DMS53 treated with DMSO at 0.1 percent for 48 hours (cell line): Measurements from ENCODE around the gene ABCA3.

Experiments
- DNase-seq: peaks from one replicate; lab custom pipeline; 2025; ENCODE audit not compliant: unreplicated experiment; lab: John Stamatoyannopoulos, UW

Gene ABCA3

DNA sequence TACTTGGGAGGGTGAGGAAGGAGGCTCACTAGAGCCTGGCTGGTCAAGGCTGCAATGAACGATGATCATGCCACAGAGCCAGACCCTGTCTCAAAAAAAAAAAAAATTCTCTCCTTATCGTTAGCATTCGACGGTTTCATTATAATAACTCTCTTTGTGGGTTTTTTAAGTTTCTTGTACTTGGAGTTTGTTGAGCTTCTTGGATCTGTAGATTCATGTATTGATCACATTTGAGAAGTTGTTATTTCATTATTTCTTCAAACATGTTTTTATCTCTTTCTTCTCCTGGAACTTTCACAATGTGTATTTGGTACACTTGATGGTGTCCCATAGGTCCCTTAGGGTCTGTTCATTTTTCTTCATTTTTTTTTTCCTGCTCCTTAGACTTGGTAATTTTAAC, 16.8 kb upstream of the ABCA3 start:
- DNase-seq: no peak

GRCh38 chr16:2350500-2350899, 10.0 kb upstream of the ABCA3 start:
- DNase-seq: no peak

DNA sequence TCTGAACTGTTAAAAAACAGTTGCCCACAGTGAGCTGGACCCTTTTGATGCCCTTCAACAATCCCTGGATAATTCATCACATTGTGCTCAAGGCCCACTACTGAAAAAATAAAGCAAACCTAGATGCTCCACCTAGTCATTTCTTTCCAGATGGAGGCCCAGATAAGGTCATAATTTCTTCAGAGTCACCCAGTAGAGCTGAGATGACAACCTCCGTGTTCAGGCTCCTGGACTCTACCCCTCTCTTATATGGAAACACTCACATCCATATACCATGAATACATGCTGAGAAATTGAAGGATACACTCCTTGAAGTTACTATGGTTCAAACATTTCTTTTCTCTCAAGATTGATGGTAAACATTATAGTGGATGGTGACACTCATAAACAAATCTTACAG, 2.7 kb upstream of the ABCA3 start:
- DNase-seq: no peak

DNA sequence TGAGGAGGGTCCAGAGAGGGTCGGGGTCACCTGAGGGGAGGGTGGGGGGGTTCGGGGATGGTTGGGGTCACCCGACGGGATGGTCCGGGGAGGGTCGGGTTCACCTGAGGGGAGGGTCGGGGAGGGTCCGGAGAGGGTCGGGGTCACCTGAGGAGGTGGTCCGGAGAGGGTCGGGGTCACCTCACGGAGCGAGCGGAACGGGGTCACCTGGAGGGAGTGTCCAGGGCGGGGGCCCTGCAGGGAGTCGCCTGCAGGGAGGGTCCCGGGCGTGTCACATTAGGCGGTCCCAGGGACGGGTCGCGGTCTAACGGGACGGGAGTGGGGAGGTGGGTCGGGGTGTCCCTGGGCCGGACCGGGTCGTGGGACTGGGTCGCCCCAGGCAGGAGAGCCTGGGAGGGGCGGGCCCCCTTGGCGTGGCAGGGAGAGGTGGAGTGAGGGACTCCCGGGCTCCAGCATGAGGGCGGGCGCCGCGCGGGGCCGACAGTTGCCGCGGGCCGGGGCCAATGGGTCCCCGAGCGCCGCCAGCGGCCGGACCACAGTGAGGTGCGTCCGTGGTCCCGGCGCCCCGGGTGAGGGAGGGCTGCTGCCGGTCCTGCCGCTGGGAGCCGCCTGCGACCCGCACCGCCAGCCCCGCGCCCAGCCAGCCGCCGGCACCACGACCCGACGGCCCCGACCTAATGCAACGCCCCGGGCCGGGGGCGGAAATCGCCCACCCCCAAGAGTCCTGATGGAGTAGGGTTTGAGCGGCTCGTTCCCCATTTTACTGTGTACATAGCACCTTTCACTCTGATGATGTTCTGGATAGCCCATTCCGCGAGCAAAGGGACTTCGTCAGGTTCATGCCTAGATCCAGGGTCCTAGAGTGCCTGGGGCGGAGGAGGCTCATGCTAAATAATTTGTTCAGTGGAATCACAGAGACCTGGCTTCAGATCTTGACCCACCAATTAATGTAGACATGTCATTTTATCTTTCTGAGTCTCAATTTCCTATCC, 1.2 kb upstream of the ABCA3 start:
- DNase-seq: no peak

DNA sequence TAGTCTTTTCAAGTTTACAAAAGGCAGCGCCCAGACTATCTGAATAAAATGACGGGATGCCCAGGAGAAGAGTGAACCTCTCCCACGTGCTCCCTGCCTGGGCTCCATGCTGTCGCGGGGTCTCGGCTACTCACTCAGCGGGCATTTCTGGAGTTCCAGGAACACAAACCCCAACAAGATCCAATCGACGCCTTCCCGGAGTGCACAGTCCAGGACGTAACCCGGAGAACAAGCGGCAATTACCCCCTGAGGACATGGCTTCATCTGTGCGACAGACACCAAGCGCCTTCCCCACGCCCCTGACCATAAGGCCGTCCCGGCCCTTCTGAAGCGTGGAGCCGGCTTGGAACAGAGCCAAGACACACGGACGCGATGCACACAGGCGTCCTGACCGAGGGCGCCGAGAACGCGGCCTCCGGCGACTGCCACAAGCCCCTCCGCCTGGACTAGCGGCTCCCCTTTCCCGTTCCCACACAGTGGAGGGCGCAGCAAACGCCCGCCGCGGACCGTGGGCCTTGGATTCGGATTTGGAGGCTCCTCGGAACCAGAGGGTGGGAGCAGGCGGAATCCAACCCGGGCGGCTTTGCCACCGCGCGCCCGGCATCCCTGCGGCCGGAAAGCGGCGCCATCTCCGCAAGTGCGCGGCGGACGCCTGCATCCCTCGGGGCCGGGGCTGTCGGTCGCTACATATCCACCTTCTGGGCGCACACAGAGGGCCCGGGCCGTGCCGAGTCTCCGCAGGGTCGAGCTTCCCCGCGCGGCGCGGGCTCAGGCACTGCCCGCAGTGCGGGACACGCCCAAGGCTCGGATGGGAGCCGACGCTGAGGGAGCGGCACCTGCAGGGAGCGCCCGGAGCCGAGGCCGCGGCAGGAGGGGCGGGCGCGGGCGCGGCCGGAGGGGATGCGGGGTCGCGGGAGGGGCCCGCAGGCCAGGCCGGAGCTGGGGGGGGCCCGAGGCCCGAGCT, 725 bp downstream of the ABCA3 start:
- DNase-seq: peak; percentile 4

- DNase-seq: no peak
Measured at GRCh38 chr16:2337431-2338296, 2.9 kb downstream of the ABCA3 start.

DNA sequence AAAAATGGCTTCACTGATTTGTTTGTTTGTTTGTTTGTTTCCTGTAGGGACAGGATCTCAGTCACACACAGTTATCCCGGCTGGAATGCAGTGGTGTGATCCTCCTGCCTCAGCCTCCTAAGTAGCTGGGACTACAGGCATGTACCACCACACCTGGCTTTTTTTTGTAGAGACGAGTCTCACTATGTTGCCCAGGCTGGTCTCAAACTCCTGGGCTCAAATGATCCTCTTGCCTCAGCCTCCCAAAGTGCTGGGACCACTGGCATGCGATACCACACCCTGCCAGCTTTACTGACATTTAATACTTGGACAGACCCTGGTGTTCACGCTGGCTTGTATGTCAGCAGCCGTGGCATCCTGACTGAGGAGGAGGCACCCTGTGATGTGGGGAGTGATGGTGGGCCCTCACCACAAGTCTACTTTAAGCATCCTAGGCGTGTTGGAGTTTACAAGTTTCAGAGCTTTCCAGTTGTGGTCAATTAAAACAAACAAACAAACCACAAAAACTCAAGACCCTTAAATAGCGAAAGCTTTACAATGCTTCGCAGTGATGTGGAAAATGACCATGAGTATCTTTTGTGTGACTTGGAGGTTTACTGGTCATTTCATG, 5.1 kb downstream of the ABCA3 start:
- DNase-seq: no peak

- no peak for DNase-seq
Measured at GRCh38 chr16:2333772-2334379, 6.7 kb downstream of the ABCA3 start.

GRCh38 chr16:2333231-2333630, 7.3 kb downstream of the ABCA3 start:
- no peak for DNase-seq

DNA sequence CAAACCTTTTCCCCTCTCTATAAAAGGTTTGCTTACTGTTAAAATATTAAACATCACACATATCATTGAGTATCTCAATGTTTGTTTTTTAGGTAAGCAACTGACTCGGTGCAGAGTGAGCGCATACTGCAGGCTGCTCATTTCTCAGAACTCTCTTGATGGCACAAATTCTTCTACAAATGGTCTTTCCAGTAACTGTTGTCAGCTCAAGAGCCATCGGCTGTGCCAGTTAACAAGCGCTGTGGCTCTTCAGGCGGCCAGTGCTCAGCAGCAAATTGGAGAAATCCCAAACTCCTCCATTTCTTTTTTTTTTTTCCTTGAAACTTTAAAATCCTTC, 8.6 kb downstream of the ABCA3 start:
- no peak for DNase-seq

GRCh38 chr16:2331199-2331930, 9.2 kb downstream of the ABCA3 start:
- no peak for DNase-seq

- no peak for DNase-seq
Measured at GRCh38 chr16:2329532-2329931, 11.0 kb downstream of the ABCA3 start.

DNA sequence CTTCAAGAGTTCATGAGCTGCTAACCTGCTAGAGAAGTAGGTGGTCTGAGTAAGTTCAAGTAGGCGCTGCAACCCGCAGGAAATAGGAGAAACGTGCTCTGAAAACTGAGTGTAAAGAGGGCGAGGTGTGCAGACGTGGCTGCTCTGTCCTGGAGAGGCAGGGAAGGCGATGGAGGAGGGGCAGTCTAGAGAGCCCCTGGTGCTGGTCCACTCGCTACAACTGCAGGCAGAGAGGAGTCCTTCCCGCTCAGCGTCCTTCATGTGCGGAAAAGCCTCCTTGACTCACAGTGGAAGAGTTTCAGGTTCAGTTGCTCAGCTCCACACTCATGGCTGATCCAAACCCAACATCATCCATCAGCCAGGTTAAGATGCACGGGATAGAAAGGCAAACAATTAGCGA, 12.1 kb downstream of the ABCA3 start:
- no peak for DNase-seq

DNA sequence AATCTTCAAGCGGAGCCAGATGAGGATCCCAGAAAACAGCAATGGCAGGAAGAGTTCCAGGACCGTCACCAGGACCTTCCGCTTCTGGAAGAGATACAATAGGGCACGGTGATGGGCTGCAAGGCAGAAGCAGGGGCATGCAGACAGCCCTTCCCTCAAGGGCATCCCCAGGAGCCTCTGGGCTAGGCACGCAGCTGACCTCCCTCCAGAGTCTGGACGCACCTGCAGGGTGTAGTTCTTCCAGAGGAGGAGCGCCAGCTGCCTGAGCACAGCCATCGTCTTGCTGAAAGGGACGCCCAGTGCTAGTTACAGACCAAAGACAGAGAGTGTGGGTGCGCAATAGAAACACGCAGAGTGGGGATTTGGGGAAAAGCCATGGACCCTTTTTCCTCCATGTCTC, 14.3 kb downstream of the ABCA3 start:
- no peak for DNase-seq

GRCh38 chr16:2325791-2326190, 14.7 kb downstream of the ABCA3 start:
- no peak for DNase-seq

- no peak for DNase-seq
Measured at GRCh38 chr16:2325181-2325580, 15.3 kb downstream of the ABCA3 start.

- DNase-seq: no peak
Measured at GRCh38 chr16:2324296-2324859, 16.1 kb downstream of the ABCA3 start.

DNA sequence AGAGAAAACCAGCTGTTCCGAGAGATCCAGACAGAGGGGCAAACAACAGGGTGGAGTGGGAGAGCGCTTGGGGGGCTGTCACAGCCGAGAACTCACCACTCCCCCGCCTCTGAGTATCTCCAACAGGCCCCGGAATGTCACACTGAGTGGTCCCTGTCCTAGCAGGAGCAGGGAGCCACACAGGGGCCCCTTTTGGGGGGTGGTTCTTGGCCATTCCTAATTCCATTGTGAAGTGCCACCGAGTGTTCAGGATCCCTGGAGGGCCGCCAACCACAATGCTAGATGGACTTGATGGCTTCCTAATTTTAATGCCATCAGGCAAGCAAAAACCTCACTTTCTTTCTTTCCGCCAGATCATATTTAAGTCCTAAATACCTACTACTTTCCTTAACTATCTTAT, 16.8 kb downstream of the ABCA3 start:
- no peak for DNase-seq

DNA sequence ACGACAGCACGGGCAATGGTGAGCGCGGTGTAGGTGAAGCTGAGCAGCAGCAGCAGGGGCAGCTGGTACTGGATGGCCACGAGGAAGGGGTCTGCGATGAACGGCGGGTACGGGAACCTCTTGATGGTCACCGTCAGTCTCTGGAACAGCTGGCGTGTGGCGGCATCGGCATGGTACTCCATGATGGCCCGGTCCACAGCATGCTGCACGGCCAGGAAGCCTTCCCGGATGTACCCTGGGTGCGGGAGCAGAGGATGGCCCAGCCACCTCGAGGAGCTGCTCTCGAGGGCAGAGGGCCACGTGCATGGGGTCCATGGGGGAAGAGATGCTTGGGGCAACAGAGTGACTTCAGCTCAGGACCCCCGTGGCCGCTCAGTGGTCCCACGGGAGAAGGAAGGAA, 20.9 kb downstream of the ABCA3 start:
- no peak for DNase-seq
